H54 (cell line): Measurements from ENCODE around the gene TENM3.

ENCODE experiments used
- DNase-seq: peaks from one replicate; pipeline ENCODE4 v3.0.0; 2011; ENCODE audit warnings: low spot score, mixed read lengths; ENCODE audit not compliant: insufficient read length
- FAIRE-seq: peaks from 3 replicates; lab custom pipeline; 2011; peaks lifted over from hg19 to GRCh38; lab: Jason Lieb, UNC
- POLR2A ChIP-seq: IDR thresholded peaks from 2 replicates; pipeline ENCODE4 v1.6.1; 2011; ENCODE audit warnings: low read depth, mild to moderate bottlenecking, low read length

TENM3 gene

GRCh38 chr4:182555997-182556418 lies 312.8 kb downstream of the TENM3 start:
- no peak for TF ChIP-seq POLR2A
- DNase-seq: no peak
- no peak for FAIRE-seq

DNA sequence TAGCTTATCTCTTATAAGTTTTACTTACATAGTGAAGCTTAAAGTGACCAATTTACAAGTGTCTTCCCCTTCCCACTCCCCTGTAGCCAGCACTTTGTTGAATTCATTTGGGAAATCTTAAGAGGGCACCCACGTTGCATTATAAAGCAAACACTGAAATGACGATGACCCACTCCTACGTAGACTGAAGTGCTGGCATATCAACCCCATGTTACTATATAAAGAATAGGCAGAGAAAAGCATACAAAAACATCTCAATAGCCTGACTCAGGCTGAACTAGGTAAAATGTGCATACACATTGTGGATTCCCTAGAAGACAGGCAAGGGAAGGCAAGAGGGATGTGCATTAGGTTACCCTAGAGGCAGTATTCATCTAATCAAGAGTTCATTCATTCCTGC lies 313.4 kb downstream of the TENM3 start:
- FAIRE-seq: no peak
- no peak for TF ChIP-seq POLR2A
- DNase-seq: no peak

DNA sequence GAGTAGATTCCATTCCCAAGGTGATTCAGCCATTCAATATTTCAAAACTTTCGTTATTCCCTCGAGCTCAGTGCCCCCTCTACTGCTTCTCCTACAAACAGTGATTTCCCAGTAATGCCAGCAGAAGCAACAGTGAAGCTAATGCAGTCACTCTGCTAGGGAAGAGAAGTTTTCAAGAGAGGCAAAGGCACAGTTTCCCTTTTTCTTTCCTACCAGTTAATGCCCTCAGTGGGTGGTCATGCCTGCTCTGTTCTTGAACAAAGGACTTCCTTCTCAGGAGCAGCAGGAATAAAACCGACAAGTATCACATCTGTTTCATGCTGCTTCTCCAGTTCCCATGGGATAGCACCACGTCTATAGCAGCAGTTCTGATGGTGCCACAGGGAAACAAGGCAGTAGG lies 317.2 kb downstream of the TENM3 start:
- no peak for FAIRE-seq
- DNase-seq: no peak

DNA sequence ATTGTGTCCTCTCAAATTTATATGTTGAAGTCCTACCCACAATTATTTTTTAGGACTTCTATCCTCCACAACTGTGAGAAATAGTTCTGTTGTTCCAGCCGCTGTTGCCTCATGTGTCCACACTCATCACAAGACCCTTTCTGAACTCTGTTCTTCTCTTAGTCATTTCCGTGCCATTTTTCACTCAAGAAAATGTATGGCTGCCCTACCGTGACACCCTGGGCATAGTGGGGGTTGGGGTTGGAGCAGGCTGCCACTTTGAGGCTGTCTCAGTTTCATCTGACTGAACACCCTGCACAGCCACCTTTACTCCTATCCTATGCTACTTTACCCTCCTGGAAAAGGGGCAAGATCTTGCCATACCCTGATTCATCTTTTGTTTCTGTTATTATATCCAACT lies 319.1 kb downstream of the TENM3 start:
- FAIRE-seq (no peak), DNase-seq (no peak)
- TF ChIP-seq POLR2A: no peak

More for the DNA sequence above, 317.2 kb downstream of the TENM3 start:
- no peak for TF ChIP-seq POLR2A

GRCh38 chr4:182564724-182565369 lies 321.6 kb downstream of the TENM3 start:
- TF ChIP-seq POLR2A: no peak
- no peak for FAIRE-seq
- DNase-seq: no peak

GRCh38 chr4:182567119-182567518 lies 323.9 kb downstream of the TENM3 start:
- TF ChIP-seq POLR2A: no peak
- no peak for DNase-seq
- no peak for FAIRE-seq

DNA sequence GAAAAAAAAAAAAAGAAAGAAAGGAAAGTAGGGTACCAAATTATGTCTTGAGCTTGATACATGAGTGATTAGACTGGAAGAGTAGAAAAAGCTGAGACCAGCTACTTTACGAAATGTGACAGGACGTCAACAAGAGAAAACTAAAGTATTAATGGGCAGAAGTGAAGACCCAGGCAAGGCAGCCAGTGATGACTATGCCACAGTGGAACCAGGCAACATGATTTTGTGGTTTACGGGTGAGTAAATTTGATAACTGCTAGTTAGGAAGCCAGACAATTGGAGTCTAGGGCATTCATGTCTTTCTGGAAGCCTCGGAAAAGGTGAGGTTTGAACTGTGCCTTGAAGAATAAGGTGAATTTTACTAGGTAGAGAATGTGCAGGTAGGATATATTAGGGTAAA lies 326.4 kb downstream of the TENM3 start:
- DNase-seq (no peak), FAIRE-seq (no peak)
- no peak for TF ChIP-seq POLR2A

DNA sequence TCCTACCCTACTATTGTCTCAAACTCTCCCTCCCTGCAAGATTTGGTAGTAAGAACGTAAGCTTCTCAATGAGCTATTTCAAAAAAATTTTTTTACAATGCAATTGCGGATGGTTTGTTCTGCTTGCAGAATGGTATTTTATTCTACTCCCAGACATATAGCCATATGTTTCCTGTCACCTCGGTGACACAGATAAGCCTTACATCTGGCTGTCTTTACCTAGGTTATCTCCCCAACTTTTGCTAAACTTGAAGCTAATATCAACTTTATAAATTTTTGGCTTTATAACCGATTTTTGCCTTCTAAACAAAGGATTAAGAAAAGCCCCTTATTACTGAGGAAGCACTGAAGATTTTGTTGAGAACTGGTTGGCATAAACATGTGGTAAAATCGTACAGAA lies 331.5 kb downstream of the TENM3 start:
- DNase-seq: no peak
- no peak for TF ChIP-seq POLR2A
- FAIRE-seq: no peak

GRCh38 chr4:182575225-182575624 lies 332.0 kb downstream of the TENM3 start:
- TF ChIP-seq POLR2A: no peak
- DNase-seq: no peak
- no peak for FAIRE-seq

DNA sequence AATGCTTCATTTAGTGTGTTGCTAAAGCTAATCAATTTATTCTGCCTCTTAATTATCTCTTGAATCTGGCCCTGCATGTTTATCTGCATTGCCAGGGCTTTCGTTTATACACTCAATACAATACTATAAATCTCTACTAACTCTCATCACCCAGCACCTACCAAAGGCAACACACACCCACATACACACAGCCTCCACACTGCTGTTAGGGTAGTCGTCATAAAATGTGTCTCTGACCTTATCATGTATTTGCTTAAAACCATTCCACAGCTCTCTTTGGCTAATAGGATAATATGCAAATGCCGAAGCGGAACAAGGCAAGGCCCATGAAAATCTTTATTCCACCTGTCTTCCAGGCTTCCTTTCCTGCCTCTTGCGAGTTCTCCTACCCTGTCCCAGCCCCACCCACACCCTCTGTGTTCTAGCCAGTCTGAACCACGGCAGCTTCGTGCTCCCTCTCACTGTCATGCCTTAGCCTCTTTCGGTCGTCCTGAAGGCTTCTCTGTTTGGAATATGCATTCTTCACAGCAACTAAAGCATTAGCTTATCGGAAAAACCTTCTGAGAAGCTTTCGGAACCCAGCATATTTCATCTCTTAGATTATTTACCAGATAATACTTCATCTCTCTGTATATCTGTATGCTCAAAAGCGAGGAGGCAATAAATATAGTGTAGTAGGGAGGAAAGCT lies 333.5 kb downstream of the TENM3 start:
- TF ChIP-seq POLR2A: no peak
- DNase-seq (no peak), FAIRE-seq (no peak)

GRCh38 chr4:182577411-182577810 lies 334.2 kb downstream of the TENM3 start:
- no peak for TF ChIP-seq POLR2A
- DNase-seq (no peak), FAIRE-seq (no peak)

DNA sequence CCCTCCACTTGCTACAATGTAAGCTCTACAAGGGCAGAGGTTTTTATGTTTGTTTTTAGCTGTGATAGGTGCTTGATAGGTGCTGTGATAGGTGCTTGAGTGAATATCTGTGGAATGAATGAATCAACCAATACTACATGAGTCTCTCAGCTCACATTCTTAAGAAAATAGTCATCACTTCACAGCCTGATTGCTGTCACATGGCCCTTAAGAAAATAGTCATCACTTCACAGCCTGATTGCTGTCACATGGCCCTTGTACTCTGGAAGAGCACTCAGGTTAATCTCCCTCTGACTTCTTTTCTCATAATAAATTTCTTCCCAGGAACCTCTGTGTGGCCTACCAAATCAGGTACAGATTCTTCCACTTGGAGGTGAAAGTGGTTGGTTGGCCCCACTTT lies 335.2 kb downstream of the TENM3 start:
- DNase-seq: peak; percentile 12
- TF ChIP-seq POLR2A: no peak
- FAIRE-seq: peak; percentile 83

- FAIRE-seq (no peak), DNase-seq (no peak)
- TF ChIP-seq POLR2A: no peak
Observed at GRCh38 chr4:182582245-182582644, 339.0 kb downstream of the TENM3 start.

GRCh38 chr4:182583703-182584415 lies 340.7 kb downstream of the TENM3 start:
- no peak for FAIRE-seq

DNA sequence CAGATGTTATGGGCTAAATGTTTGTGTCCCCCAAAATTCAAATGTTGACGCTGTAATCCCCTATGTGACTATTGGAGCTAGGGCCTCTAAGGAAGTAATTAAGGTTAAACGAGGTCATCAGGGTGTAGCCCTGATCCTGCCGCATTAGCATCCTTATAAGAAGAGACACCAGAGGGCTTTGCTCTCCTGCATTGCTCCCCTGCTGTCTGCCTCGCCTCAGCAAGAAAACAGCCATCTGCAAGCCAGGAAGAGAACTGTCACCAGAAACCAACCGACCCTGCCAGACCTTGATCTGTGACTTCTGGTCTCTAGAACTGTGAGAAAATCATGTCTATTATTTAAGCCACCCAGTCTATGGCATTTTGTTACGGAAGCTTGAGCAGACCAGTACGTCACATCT lies 342.1 kb downstream of the TENM3 start:
- DNase-seq (no peak), FAIRE-seq (no peak)

More at GRCh38 chr4:182583703-182584415, 340.7 kb downstream of the TENM3 start:
- DNase-seq: no peak
- no peak for TF ChIP-seq POLR2A

More for the DNA sequence above, 342.1 kb downstream of the TENM3 start:
- no peak for TF ChIP-seq POLR2A
